G401 (cell line): Measurements from ENCODE around the gene NDUFA12. TPM values are rescaled to one million over a fixed set of nuclear protein-coding genes. Genes with fewer than 3 reads are reported as not detected.
"Not testable (repeated sequence)": the region's sequence is repeated elsewhere in the genome, so short reads cannot be mapped to it uniquely, and the experiment has no call there.

Experiments used
- DNase-seq: peaks from one replicate; pipeline ENCODE4 v3.0.0-alpha.2; 2015; ENCODE audit warnings: low spot score
- in situ Hi-C: cut with HindIII; loops from 2 replicates; pipeline ENCODE4 v1.10.0; 2016; ENCODE audit warnings: low sequenced_read_pairs, mixed read lengths
- total RNA-seq: library from RNA; depleted of rRNA; stranded (reverse); fragments of >200 nt; shearing (Covaris generic); gene quantifications from 2 replicates; pipeline ENCODE4 v1.2.3, GENCODE V29; 2014

NDUFA12 gene
- total RNA-seq, 1 experiment from 2014 or later: 243 TPM

GRCh38 chr12:94985099-94985498 lies 18.4 kb downstream of the NDUFA12 start:
- in situ Hi-C loops, DNase-seq: not testable (repeated sequence)

GRCh38 chr12:94983321-94983720 lies 20.2 kb downstream of the NDUFA12 start:
- no peak for DNase-seq
- in situ Hi-C loops: no loop called here

GRCh38 chr12:94982456-94982855 lies 21.0 kb downstream of the NDUFA12 start:
- in situ Hi-C loops: no loop called here
- DNase-seq: no peak

GRCh38 chr12:94980577-94980976 lies 22.9 kb downstream of the NDUFA12 start:
- in situ Hi-C loops: no loop called here
- peak; percentile 56 for DNase-seq

GRCh38 chr12:94979941-94980340 lies 23.6 kb downstream of the NDUFA12 start:
- no peak for DNase-seq
- in situ Hi-C loops: no loop called here

GRCh38 chr12:94977766-94978468 lies 25.6 kb downstream of the NDUFA12 start:
- DNase-seq: peak; percentile 88
- in situ Hi-C loops: no loop called here

- no peak for DNase-seq
- in situ Hi-C loops: no loop called here
Measured at GRCh38 chr12:94973221-94973620, 30.3 kb downstream of the NDUFA12 start.

- in situ Hi-C loops: no loop called here
- no peak for DNase-seq
Measured at GRCh38 chr12:94972795-94973194, 30.7 kb downstream of the NDUFA12 start.

GRCh38 chr12:94971923-94972322 lies 31.6 kb downstream of the NDUFA12 start:
- in situ Hi-C loops: no loop called here
- no peak for DNase-seq

- in situ Hi-C loops: no loop called here
- no peak for DNase-seq
Measured at GRCh38 chr12:94970560-94970959, 32.9 kb downstream of the NDUFA12 start.

- DNase-seq: no peak
- in situ Hi-C loops: no loop called here
Measured at GRCh38 chr12:94969424-94969823, 34.1 kb downstream of the NDUFA12 start.

- in situ Hi-C loops: no loop called here
- DNase-seq: no peak
Measured at GRCh38 chr12:94965982-94966630, 37.4 kb downstream of the NDUFA12 start.

- in situ Hi-C loops: no loop called here
- no peak for DNase-seq
Measured at GRCh38 chr12:94963649-94964048, 39.8 kb downstream of the NDUFA12 start.

GRCh38 chr12:94962670-94963069 lies 40.8 kb downstream of the NDUFA12 start:
- DNase-seq: no peak
- in situ Hi-C loops: no loop called here

- DNase-seq: no peak
- in situ Hi-C loops: no loop called here
Measured at GRCh38 chr12:94961911-94962310, 41.6 kb downstream of the NDUFA12 start.

GRCh38 chr12:94961256-94961824 lies 42.2 kb downstream of the NDUFA12 start:
- no peak for DNase-seq
- in situ Hi-C loops: no loop called here

- in situ Hi-C loops: no loop called here
- DNase-seq: no peak
Measured at GRCh38 chr12:94957006-94957405, 46.5 kb downstream of the NDUFA12 start.

GRCh38 chr12:94954948-94955592 lies 48.4 kb downstream of the NDUFA12 start:
- no peak for DNase-seq
- in situ Hi-C loops: no loop called here

GRCh38 chr12:94954029-94954685 lies 49.3 kb downstream of the NDUFA12 start:
- in situ Hi-C loops: no loop called here
- DNase-seq: no peak

- DNase-seq: no peak
- in situ Hi-C loops: no loop called here
Measured at GRCh38 chr12:94952325-94952724, 51.2 kb downstream of the NDUFA12 start.
